A549 treated with CORT108297 at 1 μM for 4 hours (cell line): Measurements from ENCODE around the gene PIGW. TPM values are rescaled to one million over a fixed set of nuclear protein-coding genes. Genes with fewer than 3 reads are reported as not detected.

ENCODE experiments used
- total RNA-seq: library from RNA; stranded (reverse); fragments of 200-300 nt; extraction: Qiagen RNA extraction; gene quantifications from 5 replicates; pipeline ENCODE4 v1.2.3, GENCODE V29; 2022

The PIGW gene
- 22.8 to 30.4 TPM (median 25.1 TPM) in 5 replicates for total RNA-seq

GRCh38 chr17:36534840-36535668, at the start of gene PIGW, which contains the start of gene MYO19:
Gene PIGW, plus strand, starts transcription at chr17:36534987. Its CDS starts 2,115 bp downstream, at chr17:36537102.
Gene MYO19, minus strand, starts transcription at chr17:36534868. Its CDS starts 2,330 bp downstream, at chr17:36532538.

GRCh38 chr17:36486204-36487194, 48.3 kb upstream of the PIGW start, which contains the start of gene ZNHIT3:
Gene ZNHIT3, plus strand, starts transcription at chr17:36486681. Its CDS starts 19 bp downstream, at chr17:36486700.

GRCh38 chr17:36544307-36545076, 9.7 kb downstream of the PIGW start, which contains the start of gene GGNBP2:
Gene GGNBP2, plus strand, starts transcription at chr17:36544919. Its CDS starts 806 bp downstream, at chr17:36545725.

Other genes with a start within 250 kb of the PIGW start
- not detected in 5 replicates for gene TBC1D3G, start 211.1 kb upstream of the PIGW start, total RNA-seq
- not detected in 5 replicates for gene TBC1D3H, start 146.6 kb upstream of the PIGW start, total RNA-seq
- 81.1 to 88.2 TPM (median 82.9 TPM) in 5 replicates for gene ZNHIT3, start 48.3 kb upstream of the PIGW start, total RNA-seq
- 52.3 to 68.3 TPM (median 60.5 TPM) in 5 replicates for gene MYO19, start 119 bp upstream of the PIGW start, total RNA-seq
- 54.4 to 68.7 TPM (median 62.3 TPM) in 5 replicates for gene GGNBP2, start 9.9 kb downstream of the PIGW start, total RNA-seq
- 5.4 to 10.6 TPM (median 8.8 TPM) in 5 replicates for gene DHRS11, start 56.9 kb downstream of the PIGW start, total RNA-seq
- 14.1 to 20.5 TPM (median 19.6 TPM) in 5 replicates for gene MRM1, start 66.6 kb downstream of the PIGW start, total RNA-seq